Activated naive CD4-positive, alpha-beta T cell treated with anti-CD3 and anti-CD28 coated beads, Interleukin-2, amount 10 ng/mL, durations not matched to agents 7 days and 5 days (primary cell): ENCODE results near the gene SMIM10L1.

Experiments used
- CTCF ChIA-PET: fragments of 350-600 bp; sonication (Branson Sonifier 250); formaldehyde crosslinking; loops from one replicate; lab custom pipeline; 2021; ENCODE audit warnings: antibody characterized with exemption; lab: Charles Lee
- DNase-seq: peaks from one replicate; pipeline ENCODE4 v3.0.0-alpha.2; 2020
- H3K27ac Mint-ChIP-seq: one replicate; pipeline ENCODE4 v1.8.0; 2021; ENCODE audit warnings: mild to moderate bottlenecking, moderate library complexity, mixed read lengths
- H3K27me3 Mint-ChIP-seq: one replicate; pipeline ENCODE4 v1.8.0; 2021; ENCODE audit warnings: mild to moderate bottlenecking, mixed read lengths
- H3K36me3 Mint-ChIP-seq: one replicate; pipeline ENCODE4 v1.8.0; 2021; ENCODE audit warnings: mixed read lengths
- H3K4me1 Mint-ChIP-seq: one replicate; pipeline ENCODE4 v1.8.0; 2021; ENCODE audit warnings: mixed read lengths
- H3K4me3 Mint-ChIP-seq: one replicate; pipeline ENCODE4 v1.8.0; 2021; ENCODE audit warnings: mild to moderate bottlenecking, moderate library complexity, mixed read lengths
- H3K9me3 Mint-ChIP-seq: one replicate; pipeline ENCODE4 v1.8.0; 2021; ENCODE audit warnings: mixed read lengths

Gene SMIM10L1

GRCh38 chr12:11162502-11162901 lies 8.5 kb upstream of the SMIM10L1 start:
- peaks cover 4% of the 10 kb centered on the region for H3K4me1 Mint-ChIP-seq
- CTCF ChIA-PET = interaction anchor here (1.0 kb wide), 1 partner anchor 37 kb away, joined by 3 read pairs; no protein-coding TSS in a partner anchor
- no peaks in the 10 kb centered on the region for H3K27me3 Mint-ChIP-seq
- H3K4me3 Mint-ChIP-seq = no peak overlapping the region
- H3K27ac Mint-ChIP-seq = no peak overlapping the region
- no peak for DNase-seq
- H3K9me3 Mint-ChIP-seq = no peaks in the 10 kb centered on the region
- H3K36me3 Mint-ChIP-seq = peaks cover 55% of the 10 kb centered on the region

DNA sequence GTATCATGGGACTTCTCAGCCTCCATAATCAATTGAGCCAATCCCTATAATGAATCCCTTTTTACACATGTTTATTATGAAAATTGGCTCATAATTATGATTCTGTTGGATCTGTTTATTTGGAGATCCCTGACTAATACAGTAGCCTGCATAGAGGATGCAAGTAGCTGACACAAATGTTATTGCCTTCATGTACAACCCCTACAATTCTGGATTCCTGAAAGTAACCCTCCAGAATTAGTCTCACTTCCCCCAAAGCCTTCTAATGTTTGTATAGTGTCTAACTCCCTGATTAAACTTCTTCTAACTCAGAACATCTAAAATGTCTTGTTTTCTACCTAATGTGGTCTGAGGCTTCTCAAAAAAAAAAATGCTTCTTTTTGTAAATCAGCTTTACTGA lies 6.6 kb upstream of the SMIM10L1 start:
- no peaks in the 10 kb centered on the region for H3K9me3 Mint-ChIP-seq
- CTCF ChIA-PET = no interaction called here
- peaks cover 22% of the 10 kb centered on the region for H3K4me1 Mint-ChIP-seq
- H3K36me3 Mint-ChIP-seq = peaks cover 60% of the 10 kb centered on the region
- H3K4me3 Mint-ChIP-seq = no peak overlapping the region
- H3K27ac Mint-ChIP-seq = no peak overlapping the region
- no peak for DNase-seq
- H3K27me3 Mint-ChIP-seq = no peaks in the 10 kb centered on the region

GRCh38 chr12:11166300-11166699 lies 4.7 kb upstream of the SMIM10L1 start:
- CTCF ChIA-PET = no interaction called here
- Mint-ChIP-seq H3K27ac (no peak overlapping the region), H3K9me3 (no peaks in the 10 kb centered on the region), H3K36me3 (peaks cover 55% of the 10 kb centered on the region), H3K4me1 (peaks cover 32% of the 10 kb centered on the region), H3K27me3 (no peaks in the 10 kb centered on the region), H3K4me3 (no peak overlapping the region)
- no peak for DNase-seq

- Mint-ChIP-seq H3K4me3 (peak overlapping the region; percentile 98), H3K9me3 (no peaks in the 10 kb centered on the region), H3K27ac (peak overlapping the region; percentile 99), H3K27me3 (no peaks in the 10 kb centered on the region), H3K4me1 (peaks cover 57% of the 10 kb centered on the region), H3K36me3 (peaks cover 55% of the 10 kb centered on the region)
- CTCF ChIA-PET = interaction anchor here (0.8 to 1.9 kb wide), 2 partner anchors 7 to 421 kb away, joined by 3 to 5 read pairs; no protein-coding TSS in a partner anchor
- no peak for DNase-seq
These were observed 217 bp upstream of the SMIM10L1 start for GRCh38 chr12:11170810-11171144.

DNA sequence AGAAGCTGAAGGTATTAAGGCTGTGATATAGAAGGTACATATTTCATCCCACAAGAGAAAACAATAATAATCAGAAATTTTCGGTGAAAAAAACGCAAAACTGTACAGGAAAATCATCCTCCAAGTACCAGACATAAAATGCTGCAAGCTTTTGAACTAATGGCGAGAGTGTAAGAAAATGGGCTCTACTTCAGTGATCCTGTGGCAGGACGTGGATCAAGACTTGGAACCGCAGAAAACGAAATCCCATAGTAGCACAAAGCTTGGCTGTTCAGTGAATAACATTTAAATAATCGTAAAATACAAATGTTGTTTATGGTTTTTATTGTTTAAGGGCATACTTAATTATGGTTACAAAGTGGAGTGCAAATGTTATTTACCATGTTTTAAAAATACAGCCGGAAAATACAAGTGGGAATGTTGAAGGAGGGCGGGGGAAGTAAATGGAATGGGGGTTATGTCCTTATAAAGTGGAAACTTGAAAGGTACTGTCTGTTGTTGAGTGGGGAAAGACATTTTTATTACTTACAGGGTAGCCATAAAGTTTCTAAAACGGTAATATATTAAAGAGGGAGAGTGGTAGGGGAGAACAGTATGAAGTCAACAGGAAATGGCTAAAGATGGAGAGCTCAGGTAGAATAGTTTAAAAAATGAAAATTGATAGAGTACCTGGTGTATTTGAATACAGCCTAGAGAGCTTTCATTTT lies 1.1 kb downstream of the SMIM10L1 start:
- peaks cover 50% of the 10 kb centered on the region for H3K36me3 Mint-ChIP-seq
- CTCF ChIA-PET = interaction anchor here (0.8 to 1.9 kb wide), 2 partner anchors 9 to 28 kb away, joined by 3 to 5 read pairs; no protein-coding TSS in a partner anchor
- peaks cover 54% of the 10 kb centered on the region for H3K4me1 Mint-ChIP-seq
- H3K4me3 Mint-ChIP-seq = peak overlapping the region; percentile 98
- no peaks in the 10 kb centered on the region for H3K9me3 Mint-ChIP-seq
- DNase-seq = no peak
- H3K27ac Mint-ChIP-seq = peak overlapping the region; percentile 99
- no peaks in the 10 kb centered on the region for H3K27me3 Mint-ChIP-seq

- H3K36me3 Mint-ChIP-seq = peaks cover 37% of the 10 kb centered on the region
- H3K27me3 Mint-ChIP-seq = no peaks in the 10 kb centered on the region
- peaks cover 39% of the 10 kb centered on the region for H3K4me1 Mint-ChIP-seq
- H3K27ac Mint-ChIP-seq = no peak overlapping the region
- DNase-seq = no peak
- no peaks in the 10 kb centered on the region for H3K9me3 Mint-ChIP-seq
- H3K4me3 Mint-ChIP-seq = no peak overlapping the region
- CTCF ChIA-PET = no interaction called here
These were observed 3.0 kb downstream of the SMIM10L1 start for GRCh38 chr12:11174022-11174421.

DNA sequence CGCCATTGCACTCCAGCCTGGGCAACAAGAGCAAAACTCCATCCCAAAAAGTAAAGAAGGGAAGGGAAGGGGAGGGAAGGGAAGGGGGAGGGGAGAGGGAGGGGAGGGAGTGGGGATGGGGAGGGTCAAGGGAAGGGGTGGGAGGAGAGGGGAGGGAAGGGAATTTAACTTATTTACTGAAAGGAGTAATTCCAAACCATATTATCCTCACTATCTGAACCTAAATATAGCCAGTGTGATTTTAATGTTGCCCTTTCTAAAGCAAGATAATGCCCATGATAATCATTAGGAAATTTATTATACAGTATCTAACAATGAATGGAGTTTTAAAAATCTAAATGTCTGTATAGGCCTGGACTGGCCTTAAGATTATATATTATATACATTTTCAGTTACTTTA lies 7.3 kb downstream of the SMIM10L1 start:
- Mint-ChIP-seq H3K27ac (no peak overlapping the region), H3K27me3 (no peaks in the 10 kb centered on the region), H3K4me1 (peaks cover 7% of the 10 kb centered on the region), H3K36me3 (peaks cover 17% of the 10 kb centered on the region), H3K9me3 (no peaks in the 10 kb centered on the region), H3K4me3 (no peak overlapping the region)
- CTCF ChIA-PET = no interaction called here
- DNase-seq = no peak

DNA sequence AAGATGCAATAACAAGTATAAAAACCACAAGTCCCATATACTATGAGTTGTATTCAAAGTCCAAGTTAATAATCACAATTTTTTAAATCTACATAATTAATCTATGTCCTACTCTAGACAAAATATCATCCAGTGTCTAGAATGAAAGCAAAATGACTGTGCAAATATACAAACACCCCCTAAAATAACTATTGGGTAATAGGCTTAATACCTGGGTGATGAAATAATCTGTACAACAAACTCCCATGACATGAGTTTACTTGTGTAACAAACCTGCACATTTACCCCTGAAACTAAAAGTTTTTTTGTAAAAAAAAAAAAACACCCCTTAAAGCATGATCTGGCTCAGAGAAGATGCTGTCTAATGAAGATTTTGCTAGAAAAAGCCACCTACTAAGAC lies 11.5 kb downstream of the SMIM10L1 start:
- CTCF ChIA-PET = interaction anchor here (1.1 kb wide), 1 partner anchor 17 kb away, joined by 3 read pairs; no protein-coding TSS in a partner anchor
- Mint-ChIP-seq H3K36me3 (peaks cover under 1% of the 10 kb centered on the region), H3K27me3 (no peaks in the 10 kb centered on the region), H3K4me3 (no peak overlapping the region), H3K27ac (no peak overlapping the region), H3K9me3 (no peaks in the 10 kb centered on the region), H3K4me1 (no peaks in the 10 kb centered on the region)
- DNase-seq = no peak

- no peaks in the 10 kb centered on the region for H3K9me3 Mint-ChIP-seq
- H3K27me3 Mint-ChIP-seq = peaks cover under 1% of the 10 kb centered on the region
- no peak for DNase-seq
- no peak overlapping the region for H3K27ac Mint-ChIP-seq
- H3K4me1 Mint-ChIP-seq = no peaks in the 10 kb centered on the region
- H3K36me3 Mint-ChIP-seq = no peaks in the 10 kb centered on the region
- CTCF ChIA-PET = interaction anchor here (1.1 to 1.3 kb wide), 2 partner anchors 17 to 303 kb away, joined by 3 read pairs; no protein-coding TSS in a partner anchor
- no peak overlapping the region for H3K4me3 Mint-ChIP-seq
These were observed 12.0 kb downstream of the SMIM10L1 start for GRCh38 chr12:11183011-11183410.

DNA sequence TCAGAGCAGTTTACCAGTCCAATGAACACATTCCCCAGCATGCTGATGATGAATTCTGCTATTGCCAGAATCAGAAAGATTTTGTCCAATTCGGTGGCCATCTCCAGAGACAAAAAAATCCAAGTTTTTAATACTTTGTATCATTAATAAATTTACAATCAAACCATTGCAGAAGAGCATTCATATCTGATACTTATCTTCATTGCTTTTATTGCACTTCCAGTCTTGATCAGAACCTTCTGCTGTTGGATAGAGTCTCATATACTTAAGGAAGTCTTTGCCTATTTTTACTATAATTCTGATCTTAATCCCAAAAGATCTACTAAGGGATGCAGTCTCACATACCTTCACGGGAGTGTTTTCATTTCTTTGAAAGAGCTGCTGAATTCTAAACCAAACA lies 15.8 kb downstream of the SMIM10L1 start, which contains the start of gene TAS2R42:
Gene TAS2R42 (minus strand): TSS at position 101 of the 400 bp plus-strand sequence. CDS start 0 bp downstream, at position 101.
- H3K9me3 Mint-ChIP-seq = no peaks in the 10 kb centered on the region
- H3K4me3 Mint-ChIP-seq = no peak within 1 kb of the TSS
- H3K27ac Mint-ChIP-seq = no peak within 1 kb of the TSS
- no peaks in the 10 kb centered on the region for H3K36me3 Mint-ChIP-seq
- no peak for DNase-seq
- CTCF ChIA-PET = no interaction called here
- no peaks in the 10 kb centered on the region for H3K4me1 Mint-ChIP-seq
- peaks cover 9% of the 10 kb centered on the region for H3K27me3 Mint-ChIP-seq

DNA sequence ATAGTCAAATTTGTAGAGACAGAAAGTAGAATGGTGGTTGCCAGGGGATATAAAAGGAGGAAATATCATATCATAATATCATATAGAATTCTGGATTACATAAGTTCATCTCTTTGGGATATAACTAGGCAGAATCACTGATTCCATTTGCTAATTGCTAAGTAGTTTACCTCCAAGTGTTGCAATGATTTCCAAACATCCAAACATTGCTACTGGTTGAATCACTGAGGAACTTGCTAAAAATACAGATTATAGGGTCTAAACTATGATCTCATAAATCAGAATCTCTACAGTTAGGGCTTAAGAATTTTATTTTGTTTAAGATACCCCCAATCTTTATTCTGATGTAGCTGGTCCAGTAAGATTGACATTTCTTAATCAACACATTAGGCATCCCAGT lies 31.8 kb downstream of the SMIM10L1 start:
- no peak overlapping the region for H3K4me3 Mint-ChIP-seq
- no peak for DNase-seq
- H3K9me3 Mint-ChIP-seq = no peaks in the 10 kb centered on the region
- no peaks in the 10 kb centered on the region for H3K36me3 Mint-ChIP-seq
- H3K4me1 Mint-ChIP-seq = no peaks in the 10 kb centered on the region
- no peak overlapping the region for H3K27ac Mint-ChIP-seq
- CTCF ChIA-PET = no interaction called here
- peaks cover 7% of the 10 kb centered on the region for H3K27me3 Mint-ChIP-seq

DNA sequence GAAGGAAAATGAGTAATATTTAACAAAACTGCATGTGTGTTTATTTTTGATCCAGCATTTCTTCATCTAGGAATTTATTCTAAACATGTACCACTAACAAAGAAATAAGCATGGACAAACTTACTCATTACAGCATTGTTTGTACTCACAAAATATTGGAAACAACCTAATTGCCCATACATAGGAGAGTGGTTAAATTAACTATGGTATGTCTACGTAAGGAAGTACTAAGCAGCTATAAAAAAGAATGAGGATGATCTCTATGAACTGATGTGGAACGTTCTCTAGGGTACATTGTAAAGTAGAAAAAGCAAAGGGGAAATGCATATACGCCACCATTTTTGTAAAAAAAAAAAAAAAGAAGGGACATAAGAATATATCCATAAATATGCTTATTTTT lies 33.2 kb downstream of the SMIM10L1 start:
- H3K4me1 Mint-ChIP-seq = no peaks in the 10 kb centered on the region
- H3K36me3 Mint-ChIP-seq = no peaks in the 10 kb centered on the region
- no peak for DNase-seq
- H3K4me3 Mint-ChIP-seq = no peak overlapping the region
- CTCF ChIA-PET = no interaction called here
- no peaks in the 10 kb centered on the region for H3K9me3 Mint-ChIP-seq
- H3K27ac Mint-ChIP-seq = no peak overlapping the region
- peaks cover 7% of the 10 kb centered on the region for H3K27me3 Mint-ChIP-seq

DNA sequence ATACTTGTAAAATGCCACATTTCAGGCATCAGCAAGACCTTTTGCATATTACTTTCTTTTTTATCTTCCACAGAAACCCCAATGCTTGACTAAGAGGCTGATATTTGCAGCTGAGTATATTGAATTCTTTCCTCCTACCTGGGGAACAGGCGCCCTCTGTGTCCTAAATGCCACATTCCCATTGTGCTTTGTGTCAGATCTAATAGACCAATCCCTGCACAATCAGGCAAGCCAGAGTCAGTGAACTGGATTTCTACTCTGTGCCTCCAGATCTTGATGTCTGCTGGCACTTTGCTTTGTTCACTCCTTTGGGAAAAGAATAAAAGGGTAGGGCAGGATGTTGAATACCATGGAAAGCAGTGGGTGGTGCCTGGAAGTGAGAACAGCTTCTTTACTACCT lies 38.1 kb downstream of the SMIM10L1 start:
- DNase-seq = no peak
- CTCF ChIA-PET = interaction anchor here (1.0 kb wide), 1 partner anchor 9 kb away, joined by 5 read pairs; no protein-coding TSS in a partner anchor
- Mint-ChIP-seq H3K36me3 (no peaks in the 10 kb centered on the region), H3K27me3 (peaks cover 4% of the 10 kb centered on the region), H3K27ac (no peak overlapping the region), H3K4me1 (no peaks in the 10 kb centered on the region), H3K9me3 (no peaks in the 10 kb centered on the region), H3K4me3 (no peak overlapping the region)
